ENCODE results near the gene SMYD3. TPM values are rescaled to one million over a fixed set of nuclear protein-coding genes. Genes with fewer than 3 reads are reported as not detected.
"Not testable (repeated sequence)": the region's sequence is repeated elsewhere in the genome, so short reads cannot be mapped to it uniquely, and the experiment has no call there.

SMYD3 gene
- polyA plus RNA-seq, 3 donors from 2014 or later = 48.4 to 57.5 (median 50.8) TPM

DNA sequence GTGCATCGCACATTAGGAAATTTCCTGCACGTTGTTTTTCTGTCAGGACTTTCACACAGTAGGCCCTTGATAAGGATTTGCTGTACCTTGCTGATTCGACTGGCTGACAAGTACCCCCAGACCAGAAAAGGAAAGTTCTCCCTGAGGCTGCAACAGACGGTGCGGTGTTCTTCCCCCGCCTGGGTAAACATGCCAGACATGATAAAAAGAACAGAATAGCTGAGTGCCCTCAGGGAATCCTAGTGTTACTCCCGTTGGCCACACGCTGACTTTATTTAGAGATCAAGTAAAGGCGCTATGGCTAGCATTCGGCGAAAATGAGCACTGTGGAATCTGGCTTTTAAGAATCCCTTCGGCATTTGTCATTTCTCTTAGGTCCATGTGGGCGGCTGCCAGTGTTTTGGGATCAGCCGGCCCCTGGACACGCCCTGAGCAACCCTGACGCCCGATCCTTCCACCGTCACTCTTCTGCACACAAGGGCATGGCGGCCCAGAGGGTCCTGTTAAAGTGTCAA is 744.6 kb downstream of the SMYD3 start:
- Mint-ChIP-seq H3K9me3 (peaks cover 0 to 5% (median 0%) of the 10 kb centered on the region in 6 donors), H3K27me3 (ENCODE audit: low read depth in 3 of 3) (no peaks in the 10 kb centered on the region), H3K27ac (no peak overlapping the region)

GRCh38 chr1:245760301-245760700 is 746.8 kb downstream of the SMYD3 start:
- Mint-ChIP-seq H3K27me3 (ENCODE audit: low read depth in 3 of 3) (no peaks in the 10 kb centered on the region), H3K9me3 (peaks cover 5 to 16% (median 9%) of the 10 kb centered on the region in 6 donors), H3K36me3 (peaks cover 25 to 43% (median 38%) of the 10 kb centered on the region in 3 donors), H3K4me1 (peaks cover 5 to 17% of the 10 kb centered on the region in 2 donors), H3K4me3 (no peak overlapping the region), H3K27ac (no peak overlapping the region)
- DNase-seq = no peak

More for the DNA sequence above, 744.6 kb downstream of the SMYD3 start:
- Mint-ChIP-seq H3K36me3 (peaks cover 22 to 49% (median 37%) of the 10 kb centered on the region in 3 donors), H3K4me3 (no peak overlapping the region), H3K4me1 (peaks cover 12 to 14% of the 10 kb centered on the region in 2 donors)
- DNase-seq = no peak

GRCh38 chr1:245754463-245754961 is 752.6 kb downstream of the SMYD3 start:
- H3K27me3 Mint-ChIP-seq (ENCODE audit: low read depth in 3 of 3) = no peaks in the 10 kb centered on the region
- H3K9me3 Mint-ChIP-seq = peaks cover 5 to 21% (median 13%) of the 10 kb centered on the region in 6 donors
- no peak overlapping the region for H3K27ac Mint-ChIP-seq
- no peak for DNase-seq
- no peak overlapping the region for H3K4me3 Mint-ChIP-seq
- H3K36me3 Mint-ChIP-seq = peaks cover 29 to 48% (median 29%) of the 10 kb centered on the region in 3 donors
- H3K4me1 Mint-ChIP-seq = peaks cover 15 to 31% of the 10 kb centered on the region in 2 donors

DNA sequence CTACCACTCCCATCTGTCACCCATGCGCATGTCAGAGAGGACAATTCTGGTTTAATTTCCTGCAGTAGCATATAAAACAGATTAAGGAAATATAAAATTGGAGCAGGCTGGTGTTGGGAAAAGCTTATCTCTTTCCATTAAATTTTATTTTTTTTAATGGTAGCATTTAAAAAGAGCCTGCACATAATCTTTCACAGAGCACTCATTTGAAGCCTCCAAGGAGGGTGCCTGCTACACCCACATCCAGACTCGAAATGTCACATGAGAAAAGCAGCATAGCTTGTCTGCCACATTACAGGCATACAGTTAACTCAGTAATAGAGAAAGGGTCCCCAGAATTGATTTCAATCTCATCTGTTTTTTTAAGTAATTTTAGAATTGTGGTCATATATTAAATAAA is 753.3 kb downstream of the SMYD3 start:
- no peak for DNase-seq
- Mint-ChIP-seq H3K9me3 (peaks cover 5 to 21% (median 13%) of the 10 kb centered on the region in 6 donors), H3K27ac (no peak overlapping the region), H3K4me1 (peaks cover 15 to 31% of the 10 kb centered on the region in 2 donors), H3K27me3 (ENCODE audit: low read depth in 3 of 3) (no peaks in the 10 kb centered on the region), H3K4me3 (no peak overlapping the region), H3K36me3 (peaks cover 27 to 49% (median 28%) of the 10 kb centered on the region in 3 donors)

- H3K4me3 Mint-ChIP-seq = no peak overlapping the region
- no peak overlapping the region for H3K27ac Mint-ChIP-seq
- peaks cover 5 to 21% (median 12%) of the 10 kb centered on the region in 6 donors for H3K9me3 Mint-ChIP-seq
- no peak for DNase-seq
- no peaks in the 10 kb centered on the region for H3K27me3 Mint-ChIP-seq (ENCODE audit: low read depth in 3 of 3)
- peaks cover 15 to 29% of the 10 kb centered on the region in 2 donors for H3K4me1 Mint-ChIP-seq
- H3K36me3 Mint-ChIP-seq = peaks cover 28 to 47% (median 32%) of the 10 kb centered on the region in 3 donors
These were observed 754.5 kb downstream of the SMYD3 start for GRCh38 chr1:245752561-245752960.

DNA sequence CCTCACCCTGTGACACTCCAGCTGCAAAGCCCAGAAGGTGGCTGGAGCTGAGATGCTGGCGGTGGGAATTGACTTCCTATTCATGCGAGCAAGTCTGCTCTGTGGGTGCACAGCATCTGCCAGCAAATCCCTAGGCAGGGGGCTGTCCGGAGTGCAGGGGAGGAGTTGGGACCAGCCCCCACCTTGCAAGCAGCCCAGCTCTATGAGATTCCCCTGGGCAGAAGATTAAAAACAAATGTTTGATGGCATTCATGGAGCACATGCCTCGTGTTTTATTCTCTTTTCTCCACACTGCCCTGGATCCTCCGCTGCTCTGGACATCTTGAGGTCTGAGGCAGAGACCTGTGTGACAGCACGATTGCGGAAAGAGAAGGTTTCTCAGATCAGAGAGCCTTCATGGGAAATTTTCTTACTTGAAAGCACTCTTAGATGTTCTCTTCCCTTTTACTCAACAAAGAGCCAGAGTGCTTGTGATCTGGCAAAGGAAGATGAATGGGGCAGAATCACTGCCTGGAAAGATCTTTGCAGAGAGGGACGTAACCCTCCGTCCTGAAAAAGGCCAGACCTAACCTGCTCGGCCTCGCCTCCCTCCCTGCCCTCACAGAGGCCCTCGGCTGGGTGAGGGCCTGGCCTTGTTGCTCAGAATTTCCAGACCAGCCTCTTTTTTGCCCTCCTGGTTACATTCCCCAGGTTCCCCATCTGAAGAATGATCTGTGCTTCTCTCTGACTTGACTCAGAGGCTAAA is 755.2 kb downstream of the SMYD3 start:
- DNase-seq = no peak
- Mint-ChIP-seq H3K4me3 (no peak overlapping the region), H3K4me1 (peaks cover 12 to 22% of the 10 kb centered on the region in 2 donors), H3K27ac (no peak overlapping the region), H3K27me3 (ENCODE audit: low read depth in 3 of 3) (no peaks in the 10 kb centered on the region), H3K9me3 (peaks cover 6 to 23% (median 12%) of the 10 kb centered on the region in 6 donors), H3K36me3 (peaks cover 30 to 48% (median 35%) of the 10 kb centered on the region in 3 donors)

DNA sequence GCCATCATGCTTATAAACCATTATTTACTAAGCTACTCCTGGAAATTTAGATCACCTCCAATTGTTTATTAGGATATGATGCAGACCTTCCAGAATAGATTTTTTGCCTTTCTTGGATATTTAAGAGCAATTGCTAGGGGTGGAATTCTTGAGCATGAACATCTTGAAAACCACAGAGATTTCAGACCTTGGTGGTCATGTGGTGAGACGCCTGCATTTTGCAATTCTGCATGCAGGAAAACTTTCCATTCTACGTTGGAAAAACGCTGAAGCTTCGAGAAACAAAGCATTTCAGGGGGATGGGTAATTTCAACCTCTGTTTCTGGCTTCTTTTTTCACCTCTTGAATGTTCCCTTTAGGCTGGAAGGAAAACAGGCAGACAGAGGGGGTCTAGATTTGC is 756.0 kb downstream of the SMYD3 start:
- no peak for DNase-seq
- H3K27me3 Mint-ChIP-seq (ENCODE audit: low read depth in 3 of 3) = no peaks in the 10 kb centered on the region
- H3K4me3 Mint-ChIP-seq = no peak overlapping the region
- H3K27ac Mint-ChIP-seq = peak overlapping the region in 3 of 6 donors; percentile 36 to 77 (median 74)
- H3K4me1 Mint-ChIP-seq = peaks cover 12 to 14% of the 10 kb centered on the region in 2 donors
- peaks cover 3 to 21% (median 9%) of the 10 kb centered on the region in 6 donors for H3K9me3 Mint-ChIP-seq
- peaks cover 37 to 56% (median 42%) of the 10 kb centered on the region in 3 donors for H3K36me3 Mint-ChIP-seq

GRCh38 chr1:245750261-245750660 is 756.8 kb downstream of the SMYD3 start:
- Mint-ChIP-seq H3K4me1 (peaks cover 12 to 14% of the 10 kb centered on the region in 2 donors), H3K4me3 (no peak overlapping the region), H3K27ac (peak overlapping the region in 1 of 6 donors; percentile 42), H3K36me3 (peaks cover 35 to 52% (median 46%) of the 10 kb centered on the region in 3 donors), H3K9me3 (peaks cover 2 to 16% (median 4%) of the 10 kb centered on the region in 6 donors), H3K27me3 (ENCODE audit: low read depth in 3 of 3) (no peaks in the 10 kb centered on the region)
- DNase-seq = no peak

DNA sequence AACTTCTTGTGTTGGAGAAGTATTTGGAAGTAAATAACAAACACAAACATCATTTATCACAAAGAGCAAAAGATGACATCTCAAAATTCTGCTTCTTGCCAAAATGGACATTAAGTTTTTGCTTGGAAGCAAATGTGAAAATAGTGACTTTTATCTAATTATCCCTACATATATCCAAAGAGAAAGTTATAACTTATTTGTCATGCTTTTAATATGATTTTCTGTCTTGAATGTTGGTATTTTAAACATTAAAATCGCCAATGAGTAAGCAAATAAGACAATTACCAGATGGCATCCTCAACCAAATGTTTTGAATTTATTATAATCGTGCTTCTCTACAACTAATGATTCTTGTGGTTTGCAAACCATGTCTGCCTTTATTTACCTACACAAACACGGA is 758.0 kb downstream of the SMYD3 start:
- Mint-ChIP-seq H3K36me3 (peaks cover 34 to 49% (median 45%) of the 10 kb centered on the region in 3 donors), H3K4me3 (no peak overlapping the region), H3K9me3 (peaks cover 0 to 11% (median 1%) of the 10 kb centered on the region in 6 donors), H3K27ac (no peak overlapping the region), H3K4me1 (peaks cover 7 to 8% of the 10 kb centered on the region in 2 donors), H3K27me3 (ENCODE audit: low read depth in 3 of 3) (no peaks in the 10 kb centered on the region)
- DNase-seq = no peak

GRCh38 chr1:245748646-245749045 is 758.4 kb downstream of the SMYD3 start:
- Mint-ChIP-seq H3K9me3 (peaks cover 0 to 11% (median 1%) of the 10 kb centered on the region in 6 donors), H3K27ac (no peak overlapping the region), H3K36me3 (peaks cover 34 to 48% (median 45%) of the 10 kb centered on the region in 3 donors), H3K4me1 (peaks cover 7 to 8% of the 10 kb centered on the region in 2 donors), H3K27me3 (ENCODE audit: low read depth in 3 of 3) (no peaks in the 10 kb centered on the region), H3K4me3 (no peak overlapping the region)
- DNase-seq = no peak

- H3K27me3 Mint-ChIP-seq (ENCODE audit: low read depth in 3 of 3) = no peaks in the 10 kb centered on the region
- H3K27ac Mint-ChIP-seq = no peak overlapping the region
- H3K9me3 Mint-ChIP-seq = peaks cover 0 to 11% (median 1%) of the 10 kb centered on the region in 6 donors
- no peak overlapping the region for H3K4me3 Mint-ChIP-seq
- DNase-seq = no peak
- peaks cover 6 to 7% of the 10 kb centered on the region in 2 donors for H3K4me1 Mint-ChIP-seq
- H3K36me3 Mint-ChIP-seq = peaks cover 33 to 48% (median 45%) of the 10 kb centered on the region in 3 donors
These were observed 758.8 kb downstream of the SMYD3 start for GRCh38 chr1:245748240-245748639.

- no peak overlapping the region for H3K27ac Mint-ChIP-seq
- H3K36me3 Mint-ChIP-seq = peaks cover 16 to 41% (median 29%) of the 10 kb centered on the region in 3 donors
- peaks cover 0 to 11% (median 1%) of the 10 kb centered on the region in 6 donors for H3K9me3 Mint-ChIP-seq
- DNase-seq = no peak
- no peaks in the 10 kb centered on the region for H3K27me3 Mint-ChIP-seq (ENCODE audit: low read depth in 3 of 3)
- no peak overlapping the region for H3K4me3 Mint-ChIP-seq
- H3K4me1 Mint-ChIP-seq = no peaks in the 10 kb centered on the region
These were observed 764.2 kb downstream of the SMYD3 start for GRCh38 chr1:245742896-245743295.

GRCh38 chr1:245740336-245740735 is 766.7 kb downstream of the SMYD3 start:
- DNase-seq; H3K4me1 Mint-ChIP-seq; H3K27ac Mint-ChIP-seq; H3K27me3 Mint-ChIP-seq (ENCODE audit: low read depth in 3 of 3); H3K4me3 Mint-ChIP-seq; H3K9me3 Mint-ChIP-seq: not testable (repeated sequence)
- peaks cover 0 to 23% (median 6%) of the 10 kb centered on the region in 3 donors for H3K36me3 Mint-ChIP-seq

DNA sequence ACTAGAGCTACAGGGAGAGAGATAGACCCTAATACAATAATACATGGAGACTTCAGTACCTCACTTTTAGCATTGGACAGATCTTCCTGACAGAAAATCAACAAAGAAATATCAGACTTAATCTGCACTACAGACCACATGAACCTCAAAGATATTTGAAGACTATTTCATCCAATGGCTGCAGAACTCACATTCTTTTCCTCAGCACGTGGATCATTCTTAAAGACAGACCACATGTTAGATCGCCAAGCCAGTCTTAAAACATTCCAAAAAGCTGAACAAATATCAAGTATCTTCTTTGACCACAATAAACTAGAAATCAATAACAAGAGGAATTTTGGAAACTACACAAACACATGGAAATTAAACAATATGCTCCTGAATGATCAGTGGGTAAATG is 776.3 kb downstream of the SMYD3 start:
- Mint-ChIP-seq H3K36me3 (peaks cover 13 to 21% (median 17%) of the 10 kb centered on the region in 3 donors), H3K4me1 (no peaks in the 10 kb centered on the region), H3K4me3 (no peak overlapping the region), H3K27ac (no peak overlapping the region), H3K27me3 (ENCODE audit: low read depth in 3 of 3) (peaks cover 0 to 9% (median 4%) of the 10 kb centered on the region in 3 donors), H3K9me3 (peaks cover 13 to 24% (median 24%) of the 10 kb centered on the region in 6 donors)
- DNase-seq = no peak
